ENCODE results near the gene SLC7A8.

Gene SLC7A8

DNA sequence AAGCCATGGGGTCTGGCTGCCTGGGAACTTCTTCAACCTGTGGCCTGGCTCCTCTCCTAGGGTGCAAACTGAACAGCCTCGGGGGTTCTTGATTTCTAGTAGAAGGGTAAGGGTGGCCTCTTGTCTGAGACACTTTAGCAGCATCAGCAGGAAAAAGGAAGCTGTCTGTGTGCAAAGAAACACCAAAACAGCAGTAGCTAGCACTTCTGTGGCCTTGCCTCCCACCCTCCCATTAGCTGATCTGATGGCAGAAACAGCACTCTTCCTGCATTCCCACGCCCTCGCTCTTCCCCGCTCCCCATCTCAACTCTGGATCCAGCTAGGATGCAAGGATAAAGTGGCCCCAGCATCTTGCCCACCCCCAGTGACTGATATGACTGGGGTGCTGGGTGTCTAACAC is 20.7 kb downstream of the SLC7A8 start:
- Histone ChIP-seq H3K79me2 (ENCODE audit: control insufficient read depth, low read length) (no peaks in the 10 kb centered on the region), H3K27me3 (ENCODE audit: control insufficient read depth, low read length) (peaks cover 9% of the 10 kb centered on the region; the same call in 1 of the 2 replicates), H3K36me3 (ENCODE audit: control insufficient read depth, low read length) (no peaks in the 10 kb centered on the region), H3K4me2 (ENCODE audit: low read length) (no peak overlapping the region), H3K9me3 (ENCODE audit: control insufficient read depth, insufficient read depth, low read length) (no peaks in the 10 kb centered on the region), H3K4me1 (ENCODE audit: control insufficient read depth, low read length) (no peaks in the 10 kb centered on the region), H3F3A (ENCODE audit: control insufficient read depth, insufficient read depth) (no peaks in the 10 kb centered on the region), H4K20me1 (ENCODE audit: control insufficient read depth, insufficient read depth, low read depth, low read length) (no peaks in the 10 kb centered on the region), H3K9me2 (replicated peaks; ENCODE audit: control insufficient read depth, low read length) (no peaks in the 10 kb centered on the region), H3K4me3 (ENCODE audit: low read length) (no peak overlapping the region), H3K27ac (ENCODE audit: low read depth, low read length) (no peak overlapping the region)
- TF ChIP-seq, protein P1, sequence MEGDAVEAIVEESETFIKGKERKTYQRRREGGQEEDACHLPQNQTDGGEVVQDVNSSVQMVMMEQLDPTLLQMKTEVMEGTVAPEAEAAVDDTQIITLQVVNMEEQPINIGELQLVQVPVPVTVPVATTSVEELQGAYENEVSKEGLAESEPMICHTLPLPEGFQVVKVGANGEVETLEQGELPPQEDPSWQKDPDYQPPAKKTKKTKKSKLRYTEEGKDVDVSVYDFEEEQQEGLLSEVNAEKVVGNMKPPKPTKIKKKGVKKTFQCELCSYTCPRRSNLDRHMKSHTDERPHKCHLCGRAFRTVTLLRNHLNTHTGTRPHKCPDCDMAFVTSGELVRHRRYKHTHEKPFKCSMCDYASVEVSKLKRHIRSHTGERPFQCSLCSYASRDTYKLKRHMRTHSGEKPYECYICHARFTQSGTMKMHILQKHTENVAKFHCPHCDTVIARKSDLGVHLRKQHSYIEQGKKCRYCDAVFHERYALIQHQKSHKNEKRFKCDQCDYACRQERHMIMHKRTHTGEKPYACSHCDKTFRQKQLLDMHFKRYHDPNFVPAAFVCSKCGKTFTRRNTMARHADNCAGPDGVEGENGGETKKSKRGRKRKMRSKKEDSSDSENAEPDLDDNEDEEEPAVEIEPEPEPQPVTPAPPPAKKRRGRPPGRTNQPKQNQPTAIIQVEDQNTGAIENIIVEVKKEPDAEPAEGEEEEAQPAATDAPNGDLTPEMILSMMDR (IDR thresholded peaks at IDR 0.05; ENCODE audit: low read depth, low read length, poor library complexity, severe bottlenecking): no peak
- no peak for TF ChIP-seq EZH2phosphoT487 (IDR thresholded peaks at IDR 0.05; ENCODE audit: borderline replicate concordance, low read length)

DNA sequence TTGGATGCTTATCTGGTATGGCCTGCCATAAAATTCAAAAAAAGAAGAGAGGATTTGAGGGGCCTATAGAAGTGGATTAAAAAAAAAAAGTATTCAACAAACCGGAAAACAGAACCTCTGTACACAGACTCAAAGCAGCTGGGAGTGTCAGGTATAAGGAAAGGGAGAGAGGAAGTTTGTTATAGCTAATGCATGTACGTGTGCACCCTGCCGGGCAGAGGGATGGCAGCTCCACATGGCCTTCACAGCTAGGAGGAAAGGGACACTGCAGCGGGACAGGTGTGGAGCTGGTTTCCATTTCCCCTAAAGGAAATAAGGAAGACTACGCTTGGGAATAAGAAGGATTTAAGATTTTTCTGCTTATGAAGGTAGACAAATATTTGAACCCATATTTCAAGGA is 21.5 kb downstream of the SLC7A8 start:
- no peaks in the 10 kb centered on the region for H3K9me3 ChIP-seq (ENCODE audit: control insufficient read depth, insufficient read depth, low read length)

DNA sequence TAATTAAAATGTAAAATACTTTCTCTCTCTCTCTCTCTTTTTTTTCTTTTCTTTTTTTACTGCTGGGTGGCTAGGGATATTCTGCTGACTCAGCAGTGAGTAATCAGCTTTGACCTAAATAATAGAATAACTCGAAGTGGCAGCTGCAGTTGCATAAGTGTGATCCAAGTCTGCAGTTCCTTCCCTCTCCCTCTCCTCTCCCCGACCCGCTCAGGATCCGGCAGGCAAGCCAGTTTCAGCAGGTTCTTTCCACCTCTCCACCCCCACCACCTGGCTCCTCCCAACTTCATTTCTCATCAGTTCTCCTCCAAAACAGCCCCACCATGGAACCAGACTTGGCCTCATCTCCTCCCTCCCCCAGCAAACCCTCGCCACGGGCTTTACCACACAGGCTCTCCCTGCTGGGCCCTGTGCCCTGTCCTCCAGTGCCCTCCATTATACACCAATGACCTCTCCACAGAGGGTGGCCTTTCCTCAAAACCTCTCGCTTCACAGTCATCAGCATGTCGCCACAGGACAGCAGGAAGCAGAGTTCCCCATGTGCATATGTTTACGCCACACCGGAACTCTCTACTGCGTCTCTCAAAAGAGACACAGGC is 22.4 kb downstream of the SLC7A8 start:
- H3K27ac ChIP-seq (ENCODE audit: low read depth, low read length): no peak overlapping the region
- H3K4me2 ChIP-seq (ENCODE audit: low read length): no peak overlapping the region
- H3K36me3 ChIP-seq (ENCODE audit: control insufficient read depth, low read length): no peaks in the 10 kb centered on the region
- H3F3A ChIP-seq (ENCODE audit: control insufficient read depth, insufficient read depth): no peaks in the 10 kb centered on the region
- no peak for TF ChIP-seq EZH2phosphoT487 (IDR thresholded peaks at IDR 0.05; ENCODE audit: borderline replicate concordance, low read length)
- H3K9me3 ChIP-seq (ENCODE audit: control insufficient read depth, insufficient read depth, low read length): no peaks in the 10 kb centered on the region
- no peaks in the 10 kb centered on the region for H4K20me1 ChIP-seq (ENCODE audit: control insufficient read depth, insufficient read depth, low read depth, low read length)
- H3K27me3 ChIP-seq (ENCODE audit: control insufficient read depth, low read length): peaks cover 2% of the 10 kb centered on the region; the same call in 1 of the 2 replicates
- H3K4me3 ChIP-seq (ENCODE audit: low read length): no peak overlapping the region
- no peaks in the 10 kb centered on the region for H3K79me2 ChIP-seq (ENCODE audit: control insufficient read depth, low read length)
- H3K4me1 ChIP-seq (ENCODE audit: control insufficient read depth, low read length): no peaks in the 10 kb centered on the region
- H3K9me2 ChIP-seq (replicated peaks; ENCODE audit: control insufficient read depth, low read length): no peaks in the 10 kb centered on the region

More for the DNA sequence above, 21.5 kb downstream of the SLC7A8 start:
- Histone ChIP-seq H3K27me3 (ENCODE audit: control insufficient read depth, low read length) (peaks cover 2% of the 10 kb centered on the region; the same call in 1 of the 2 replicates), H3K36me3 (ENCODE audit: control insufficient read depth, low read length) (no peaks in the 10 kb centered on the region), H3F3A (ENCODE audit: control insufficient read depth, insufficient read depth) (no peaks in the 10 kb centered on the region), H3K4me1 (ENCODE audit: control insufficient read depth, low read length) (no peaks in the 10 kb centered on the region), H3K27ac (ENCODE audit: low read depth, low read length) (no peak overlapping the region), H3K4me2 (ENCODE audit: low read length) (no peak overlapping the region), H3K4me3 (ENCODE audit: low read length) (no peak overlapping the region), H4K20me1 (ENCODE audit: control insufficient read depth, insufficient read depth, low read depth, low read length) (no peaks in the 10 kb centered on the region), H3K79me2 (ENCODE audit: control insufficient read depth, low read length) (no peaks in the 10 kb centered on the region), H3K9me2 (replicated peaks; ENCODE audit: control insufficient read depth, low read length) (no peaks in the 10 kb centered on the region)
- no peak for TF ChIP-seq EZH2phosphoT487 (IDR thresholded peaks at IDR 0.05; ENCODE audit: borderline replicate concordance, low read length)
- TF ChIP-seq, protein P1 (IDR thresholded peaks at IDR 0.05; ENCODE audit: low read depth, low read length, poor library complexity, severe bottlenecking): no peak

DNA sequence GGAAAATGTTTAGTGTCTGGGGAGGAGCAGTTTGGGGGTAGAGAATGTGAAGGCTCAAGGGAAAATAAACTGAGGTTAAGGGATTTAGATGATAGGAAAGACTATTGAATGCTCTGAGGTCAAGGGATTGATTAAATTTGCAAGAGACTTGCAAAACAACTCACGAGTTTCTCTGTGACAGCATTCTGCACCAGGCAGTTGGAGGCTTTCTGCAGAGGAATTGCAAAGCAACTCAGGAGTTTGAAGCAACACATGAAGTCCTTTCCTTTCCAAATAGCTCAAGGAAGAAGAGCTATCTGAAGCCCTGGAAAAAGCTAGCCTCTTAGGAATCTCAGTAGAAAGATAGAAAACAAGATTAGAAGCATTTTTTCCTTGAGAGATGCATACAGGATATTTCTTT is 23.9 kb downstream of the SLC7A8 start:
- H4K20me1 ChIP-seq (ENCODE audit: control insufficient read depth, insufficient read depth, low read depth, low read length): no peaks in the 10 kb centered on the region
- H3K9me2 ChIP-seq (replicated peaks; ENCODE audit: control insufficient read depth, low read length): no peaks in the 10 kb centered on the region
- H3K27me3 ChIP-seq (ENCODE audit: control insufficient read depth, low read length): peaks cover 2% of the 10 kb centered on the region; the same call in 1 of the 2 replicates
- no peak overlapping the region for H3K4me2 ChIP-seq (ENCODE audit: low read length)
- H3K9me3 ChIP-seq (ENCODE audit: control insufficient read depth, insufficient read depth, low read length): no peaks in the 10 kb centered on the region
- H3K4me1 ChIP-seq (ENCODE audit: control insufficient read depth, low read length): no peaks in the 10 kb centered on the region
- TF ChIP-seq EZH2phosphoT487 (IDR thresholded peaks at IDR 0.05; ENCODE audit: borderline replicate concordance, low read length): no peak
- TF ChIP-seq, protein P1 (IDR thresholded peaks at IDR 0.05; ENCODE audit: low read depth, low read length, poor library complexity, severe bottlenecking): no peak
- no peaks in the 10 kb centered on the region for H3K36me3 ChIP-seq (ENCODE audit: control insufficient read depth, low read length)
- no peaks in the 10 kb centered on the region for H3K79me2 ChIP-seq (ENCODE audit: control insufficient read depth, low read length)
- H3K4me3 ChIP-seq (ENCODE audit: low read length): no peak overlapping the region
- no peak overlapping the region for H3K27ac ChIP-seq (ENCODE audit: low read depth, low read length)
- H3F3A ChIP-seq (ENCODE audit: control insufficient read depth, insufficient read depth): no peaks in the 10 kb centered on the region

All from DOHH2 (cell line).